Nucleus accumbens (tissue), 56 donors: ENCODE measurements around the gene SHLD2.
A peak's percentile ranks its signal among the peaks of the same experiment; 100 is the strongest.
"Not testable (repeated sequence)": the region's sequence is repeated elsewhere in the genome, so short reads cannot be mapped to it uniquely, and the experiment has no call there.

ENCODE experiments used
- DNase-seq, 56 donors: peaks; one replicate each; lab custom pipeline; 2025; lab: John Stamatoyannopoulos, UW

SHLD2 gene, protein sequence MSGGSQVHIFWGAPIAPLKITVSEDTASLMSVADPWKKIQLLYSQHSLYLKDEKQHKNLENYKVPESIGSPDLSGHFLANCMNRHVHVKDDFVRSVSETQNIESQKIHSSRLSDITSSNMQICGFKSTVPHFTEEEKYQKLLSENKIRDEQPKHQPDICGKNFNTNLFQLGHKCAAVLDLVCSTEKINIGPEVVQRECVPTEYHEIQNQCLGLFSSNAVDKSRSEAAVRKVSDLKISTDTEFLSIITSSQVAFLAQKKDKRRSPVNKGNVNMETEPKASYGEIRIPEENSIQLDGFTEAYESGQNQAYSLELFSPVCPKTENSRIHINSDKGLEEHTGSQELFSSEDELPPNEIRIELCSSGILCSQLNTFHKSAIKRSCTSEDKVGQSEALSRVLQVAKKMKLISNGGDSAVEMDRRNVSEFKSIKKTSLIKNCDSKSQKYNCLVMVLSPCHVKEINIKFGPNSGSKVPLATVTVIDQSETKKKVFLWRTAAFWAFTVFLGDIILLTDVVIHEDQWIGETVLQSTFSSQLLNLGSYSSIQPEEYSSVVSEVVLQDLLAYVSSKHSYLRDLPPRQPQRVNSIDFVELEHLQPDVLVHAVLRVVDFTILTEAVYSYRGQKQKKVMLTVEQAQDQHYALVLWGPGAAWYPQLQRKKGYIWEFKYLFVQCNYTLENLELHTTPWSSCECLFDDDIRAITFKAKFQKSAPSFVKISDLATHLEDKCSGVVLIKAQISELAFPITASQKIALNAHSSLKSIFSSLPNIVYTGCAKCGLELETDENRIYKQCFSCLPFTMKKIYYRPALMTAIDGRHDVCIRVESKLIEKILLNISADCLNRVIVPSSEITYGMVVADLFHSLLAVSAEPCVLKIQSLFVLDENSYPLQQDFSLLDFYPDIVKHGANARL

DNA sequence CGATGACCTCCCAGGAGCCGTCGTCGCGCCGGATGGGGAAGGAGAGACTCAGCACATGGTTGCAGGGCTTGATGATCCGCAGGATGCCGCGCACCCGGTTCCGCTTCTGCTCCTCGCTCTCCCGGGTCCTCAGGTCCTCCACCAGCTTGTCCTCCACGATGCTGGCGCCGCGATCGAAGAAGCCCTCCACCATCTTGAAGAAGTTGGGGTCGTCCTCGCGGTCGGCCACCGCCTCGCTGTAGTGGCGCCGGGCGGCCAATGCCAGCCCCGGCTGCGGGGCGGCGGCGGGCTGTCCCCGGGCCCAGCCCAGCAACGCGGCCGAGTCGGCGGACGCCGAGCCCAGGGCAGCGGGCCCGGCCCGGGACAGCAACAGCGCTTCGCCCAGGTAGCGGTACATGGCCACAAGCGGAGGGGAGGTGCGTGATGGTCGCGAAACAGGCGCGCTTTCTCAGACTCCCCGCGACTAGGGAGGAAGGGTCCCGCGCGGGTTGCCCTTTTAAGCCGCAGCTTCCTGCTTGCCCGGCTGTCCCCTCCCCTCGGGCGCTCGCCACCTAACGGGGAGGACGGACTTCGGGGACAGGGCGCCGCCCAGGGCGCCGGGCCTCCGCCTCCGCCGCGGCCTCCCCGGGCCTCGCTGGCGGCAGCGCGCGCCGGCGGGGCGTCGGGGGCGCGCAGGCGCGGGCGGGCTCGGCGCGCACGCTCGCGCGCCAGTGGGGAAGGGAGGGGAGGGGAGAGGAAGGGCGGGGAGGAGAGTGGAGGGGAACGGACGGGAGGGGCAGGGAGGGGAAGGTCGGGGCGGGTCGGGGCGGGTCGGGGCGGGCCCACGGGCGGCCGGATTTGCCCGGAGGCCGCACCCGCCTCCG lies at the start of gene SHLD2, which contains the start of gene GLUD1:
Gene SHLD2, plus strand, starts transcription at position 834 of the 863 bp plus-strand sequence. CDS start 56,149 bp downstream, outside the sequence.
Gene GLUD1, minus strand, starts transcription at position 471 of the 863 bp plus-strand sequence. Its CDS starts 74 bp downstream, at position 397.
- peak in 55 of 56 donors; percentile 59 to 96 (median 89) for DNase-seq

DNA sequence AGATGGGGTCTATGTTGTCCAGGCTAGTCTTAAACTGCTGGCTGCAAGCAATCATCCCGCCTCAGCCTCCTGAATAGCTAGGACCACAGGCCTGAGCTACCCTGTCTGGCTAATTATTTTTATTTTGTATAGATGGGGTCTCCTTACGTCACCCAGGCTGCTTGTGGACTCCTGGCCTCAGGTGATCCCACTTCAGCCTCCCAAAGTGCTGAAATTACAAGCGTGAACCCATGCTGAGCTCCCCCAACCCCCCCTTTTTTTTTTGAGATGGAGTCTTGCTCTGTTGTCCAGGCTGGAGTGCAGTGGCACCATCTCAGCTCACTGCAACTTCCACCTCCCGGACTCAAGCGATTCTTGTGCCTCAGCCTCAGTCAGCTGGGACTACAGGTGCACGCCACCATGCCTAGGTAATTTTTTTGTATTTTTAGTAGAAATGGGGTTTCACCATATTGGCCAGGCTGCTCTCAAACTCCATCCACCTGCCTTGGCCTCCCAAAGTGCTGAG lies 49.5 kb upstream of the SHLD2 start:
- no peak for DNase-seq

DNA sequence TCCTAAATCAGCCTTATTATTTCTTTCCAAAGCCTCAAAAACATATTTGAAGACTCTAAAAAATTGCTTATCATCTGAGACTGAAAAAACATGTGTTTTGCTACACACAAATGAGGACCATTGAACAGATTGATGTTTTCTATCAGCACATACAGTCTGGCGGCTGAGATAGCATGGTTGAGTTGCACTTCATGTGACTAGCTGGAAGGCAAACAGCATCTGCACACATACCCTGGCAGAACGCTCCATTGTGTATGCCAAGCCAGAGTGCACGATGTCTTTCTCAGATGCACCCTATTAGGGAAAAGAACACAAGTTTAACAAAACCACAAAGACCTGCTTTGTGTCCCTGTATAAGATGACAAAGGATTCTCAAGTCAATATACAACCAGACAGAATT lies 41.9 kb upstream of the SHLD2 start:
- DNase-seq: peak in 49 of 56 donors; percentile 8 to 80 (median 57)

DNA sequence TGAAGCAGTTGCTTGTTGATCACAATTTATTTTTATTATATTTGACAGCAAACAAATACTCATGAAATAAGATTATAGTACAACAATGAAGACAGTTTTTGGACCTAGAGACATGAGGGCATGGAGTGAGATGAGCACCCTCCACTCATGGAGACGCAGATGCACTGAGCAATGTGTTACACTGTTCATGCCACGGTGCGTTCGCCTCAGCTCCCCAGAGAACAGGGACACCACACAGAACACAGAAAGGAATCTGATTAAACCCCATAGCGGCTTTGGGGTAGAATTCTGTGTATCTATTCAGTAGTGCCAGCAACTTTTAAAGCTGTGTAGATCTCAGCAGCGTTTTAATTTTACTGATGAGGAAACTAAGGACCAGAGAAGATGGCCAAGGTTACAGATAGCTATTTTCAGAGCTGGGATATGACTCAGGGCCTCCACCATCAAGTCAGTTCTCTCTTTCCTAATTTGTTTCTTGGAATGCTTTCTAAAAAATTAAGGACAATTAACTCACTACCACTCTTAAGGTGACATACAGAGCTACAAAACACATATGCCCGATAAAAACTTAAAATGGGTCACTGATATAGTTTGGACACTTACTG lies 41.3 kb upstream of the SHLD2 start:
- peak in 16 of 56 donors; percentile 5 to 43 (median 17) for DNase-seq

DNA sequence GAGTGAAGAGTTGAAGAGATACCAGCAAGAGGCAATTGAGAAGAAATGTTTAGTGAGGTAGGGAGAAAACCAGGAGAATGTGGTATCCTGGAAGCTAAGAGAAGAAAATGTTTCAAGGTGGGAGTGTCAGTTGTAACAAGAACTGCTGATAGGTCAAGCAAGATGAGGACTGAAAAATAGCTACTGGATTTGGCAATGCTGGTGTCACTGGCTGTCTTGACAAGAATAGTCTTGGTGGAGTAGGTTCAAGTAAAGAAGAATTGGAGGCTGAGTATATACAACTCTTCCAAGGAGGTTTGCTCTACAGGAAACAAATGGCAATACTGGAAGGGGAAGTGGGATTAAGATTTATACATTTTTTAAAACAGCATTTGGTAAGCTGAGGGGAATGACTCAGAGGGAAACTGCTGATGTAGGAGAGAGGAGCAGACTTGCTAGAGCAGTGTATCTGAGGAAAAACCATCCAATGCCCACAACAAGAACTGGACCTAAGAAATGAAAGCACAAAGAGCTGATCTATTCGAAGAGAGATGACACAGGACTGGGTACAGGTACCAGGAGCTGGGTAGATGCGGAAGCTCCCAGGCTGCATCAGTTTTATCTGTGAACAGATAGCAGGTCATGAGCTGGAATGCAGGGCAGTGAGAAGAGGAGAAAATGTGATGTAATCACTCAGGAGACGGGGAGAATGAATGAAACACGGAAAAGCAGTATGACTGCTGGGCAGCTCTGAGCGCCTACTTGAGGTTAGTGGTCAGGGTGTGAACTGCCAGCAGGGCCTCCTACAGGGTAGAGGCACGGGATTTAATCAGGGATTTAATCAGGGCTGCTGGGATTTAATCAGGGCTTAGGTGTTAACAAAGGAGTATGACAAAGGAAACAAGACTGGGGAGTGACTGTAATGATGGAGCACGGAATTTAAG lies 40.4 kb upstream of the SHLD2 start:
- DNase-seq: peak in 1 of 56 donors; percentile 40

DNA sequence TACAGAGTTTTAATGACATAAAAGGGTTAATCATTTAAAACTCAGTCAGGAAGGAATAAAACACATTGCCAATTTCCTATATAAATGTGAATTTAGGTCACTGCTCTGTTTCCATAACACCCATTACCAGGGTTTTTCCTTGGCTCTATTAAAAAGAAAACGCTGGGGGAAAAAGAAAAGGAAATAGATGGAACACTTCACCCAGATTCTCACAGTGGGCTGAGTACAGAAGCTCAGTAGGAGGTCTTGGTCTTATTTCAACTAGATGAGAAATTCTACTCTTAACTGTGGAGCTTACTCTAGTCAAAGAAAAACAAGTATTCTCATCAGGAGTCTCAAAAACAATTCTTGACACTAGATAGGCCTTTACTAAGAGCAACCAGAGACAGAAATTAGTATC lies 36.8 kb upstream of the SHLD2 start:
- no peak for DNase-seq

DNA sequence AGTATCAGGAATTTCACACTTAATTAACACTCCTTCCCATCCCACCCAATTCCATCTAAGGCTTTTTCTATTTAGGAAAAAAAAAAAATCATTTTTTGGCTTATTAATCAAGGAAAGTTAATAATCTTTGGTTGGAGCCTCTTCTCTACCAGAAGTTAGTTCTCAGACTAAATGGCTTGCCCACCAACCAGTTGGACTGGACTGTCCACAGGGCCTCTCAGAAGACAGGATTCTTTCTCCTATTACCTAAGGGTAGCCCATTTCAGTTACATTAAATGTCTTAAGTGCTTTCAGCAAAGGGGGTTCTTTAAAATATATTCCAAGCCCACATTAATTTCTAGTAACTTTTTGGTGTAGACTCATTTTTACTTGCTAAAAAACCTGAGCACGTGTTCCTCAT lies 35.6 kb upstream of the SHLD2 start:
- DNase-seq: no peak

DNA sequence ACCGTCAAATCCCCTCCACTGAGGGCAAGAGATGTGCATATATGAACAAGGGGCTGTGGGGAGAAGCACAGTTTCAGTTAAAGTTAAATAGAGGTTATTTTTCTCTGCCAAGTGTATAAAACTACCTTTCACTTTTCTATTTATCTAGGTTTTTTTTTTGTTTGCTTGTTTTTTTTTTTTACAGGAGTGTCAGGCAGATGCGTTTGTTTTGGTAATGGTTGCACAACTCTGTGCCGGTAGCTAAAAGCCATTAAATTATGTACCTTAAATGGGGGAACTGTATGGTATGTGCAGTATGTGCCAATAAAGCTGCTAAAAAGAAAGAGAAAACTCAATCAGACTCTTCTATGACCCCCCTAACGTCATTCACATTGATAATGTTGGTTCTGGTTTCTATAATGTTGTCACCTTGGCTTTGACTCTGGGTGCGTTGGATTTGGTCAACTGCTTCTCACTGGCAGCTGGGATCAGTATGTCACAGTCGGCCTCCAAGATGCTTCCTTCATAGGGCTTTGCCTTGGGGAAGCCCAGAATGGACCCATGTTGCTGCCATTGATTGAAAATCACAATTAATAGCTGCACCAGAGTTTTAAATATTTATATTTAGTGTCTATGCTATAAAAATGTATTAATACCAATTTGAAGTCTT lies 34.6 kb upstream of the SHLD2 start:
- DNase-seq: no peak

DNA sequence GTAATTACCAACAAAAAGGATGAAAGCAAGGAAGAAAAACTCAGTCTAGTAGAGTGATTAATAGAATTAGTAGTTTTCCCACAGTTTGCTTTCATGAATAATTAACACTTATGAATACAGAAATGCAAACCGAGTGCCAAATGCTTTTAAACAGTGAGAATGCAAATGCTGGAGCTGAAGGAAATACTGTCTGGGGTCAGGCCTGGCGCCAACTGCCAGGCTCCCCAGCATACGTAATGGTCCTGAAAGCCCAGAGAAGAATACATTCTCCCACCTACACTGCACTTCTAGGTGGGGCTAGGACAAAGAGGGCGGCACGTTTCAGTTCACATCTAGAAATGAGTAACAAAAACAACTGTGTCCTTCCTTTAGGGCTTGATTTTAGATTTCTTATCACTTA lies 30.4 kb upstream of the SHLD2 start:
- peak in 36 of 56 donors; percentile 4 to 69 (median 24) for DNase-seq

DNA sequence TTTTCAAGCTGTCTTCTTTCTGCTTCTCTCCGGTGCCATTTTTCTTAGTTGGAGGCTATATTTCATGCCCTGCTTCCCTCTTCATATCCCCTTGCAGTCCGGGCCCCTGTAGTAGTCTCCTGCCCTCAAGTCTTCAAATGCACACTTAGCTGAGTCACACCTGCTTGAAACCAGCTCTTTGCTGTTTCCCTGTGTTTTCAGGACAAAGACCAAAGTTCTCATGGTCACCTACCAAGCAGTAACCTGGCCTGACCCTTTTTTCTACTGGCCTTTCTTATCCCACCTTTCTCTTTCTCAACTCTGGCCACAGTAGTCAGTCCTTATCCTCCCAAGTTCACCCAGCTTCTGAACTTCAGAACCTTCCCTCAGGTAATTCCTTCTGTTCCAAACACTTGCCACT lies 28.8 kb upstream of the SHLD2 start:
- no peak for DNase-seq

DNA sequence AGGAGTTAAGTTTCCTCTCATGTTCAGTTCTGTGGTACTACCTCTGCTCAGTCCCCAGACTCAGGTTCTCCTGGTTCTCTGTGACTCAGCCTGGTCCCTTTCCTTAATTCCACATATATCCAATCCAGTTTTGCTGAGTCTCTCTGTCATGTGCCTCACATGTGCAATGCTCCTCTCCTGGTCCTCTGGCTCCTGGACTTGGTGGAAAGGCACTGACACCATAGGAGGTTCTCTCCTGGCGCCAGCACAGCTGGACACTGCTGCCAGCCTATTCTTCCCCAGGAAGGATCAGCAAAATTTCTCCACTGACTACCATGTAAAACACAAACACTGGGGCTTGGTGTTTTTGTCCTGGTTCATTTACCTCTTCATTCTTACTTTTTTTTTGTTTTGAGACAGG lies 28.1 kb upstream of the SHLD2 start:
- no peak for DNase-seq

DNA sequence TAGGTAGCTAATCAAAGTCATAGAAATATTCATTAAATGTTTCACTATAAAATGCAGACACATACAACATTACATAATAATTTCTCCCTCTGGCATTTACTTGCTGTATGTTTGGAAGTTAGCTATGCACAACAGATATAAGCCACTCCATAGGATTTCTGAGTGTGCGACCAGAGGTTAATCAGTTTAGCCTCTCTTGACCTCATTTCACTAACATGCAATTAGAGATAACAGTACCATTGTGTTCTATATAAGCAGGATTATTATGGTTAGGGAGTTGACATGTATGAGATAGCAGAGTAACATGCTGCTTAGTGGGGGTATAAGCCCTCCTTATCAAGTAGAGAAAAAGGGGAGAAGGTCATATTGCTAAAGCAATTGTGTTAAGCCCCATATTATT lies 26.7 kb upstream of the SHLD2 start:
- no peak for DNase-seq

DNA sequence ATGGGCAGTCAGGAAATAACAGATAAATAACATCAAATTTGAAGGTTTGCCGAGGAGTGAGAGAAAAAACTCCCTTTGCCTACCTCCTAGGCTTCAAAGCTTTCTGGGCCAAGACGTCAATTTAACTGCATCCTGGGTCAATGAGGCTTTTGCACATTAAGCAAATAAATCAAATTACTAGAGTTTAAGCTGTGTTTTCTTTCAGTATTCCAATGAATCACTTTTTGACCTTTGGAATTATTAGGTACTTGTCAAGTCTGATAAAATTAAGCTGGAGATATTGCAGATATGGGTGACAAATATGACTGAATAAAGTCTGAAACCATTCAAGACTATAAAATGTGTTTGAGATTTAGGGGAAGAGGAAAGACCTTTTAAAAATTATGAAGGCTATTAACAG lies 22.6 kb upstream of the SHLD2 start:
- no peak for DNase-seq

DNA sequence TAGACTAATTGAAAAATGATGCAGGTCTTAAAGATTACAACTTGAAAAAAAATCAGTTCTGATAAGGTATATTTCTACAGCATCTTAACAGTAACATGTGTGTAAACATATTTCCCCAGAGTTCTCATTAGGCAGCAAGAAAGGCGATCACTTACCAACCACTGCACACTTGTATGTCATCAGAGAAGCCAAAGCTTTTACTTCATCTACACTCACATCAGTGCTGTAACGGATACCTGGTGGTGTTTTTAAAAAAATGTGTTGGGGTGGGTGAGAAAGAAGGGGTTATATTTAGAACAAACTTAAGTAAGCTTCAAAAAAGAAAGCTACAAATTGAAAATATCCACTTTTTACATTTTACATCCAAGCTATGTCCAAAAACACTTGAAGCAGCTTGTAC lies 18.6 kb upstream of the SHLD2 start:
- DNase-seq: not testable (repeated sequence)

DNA sequence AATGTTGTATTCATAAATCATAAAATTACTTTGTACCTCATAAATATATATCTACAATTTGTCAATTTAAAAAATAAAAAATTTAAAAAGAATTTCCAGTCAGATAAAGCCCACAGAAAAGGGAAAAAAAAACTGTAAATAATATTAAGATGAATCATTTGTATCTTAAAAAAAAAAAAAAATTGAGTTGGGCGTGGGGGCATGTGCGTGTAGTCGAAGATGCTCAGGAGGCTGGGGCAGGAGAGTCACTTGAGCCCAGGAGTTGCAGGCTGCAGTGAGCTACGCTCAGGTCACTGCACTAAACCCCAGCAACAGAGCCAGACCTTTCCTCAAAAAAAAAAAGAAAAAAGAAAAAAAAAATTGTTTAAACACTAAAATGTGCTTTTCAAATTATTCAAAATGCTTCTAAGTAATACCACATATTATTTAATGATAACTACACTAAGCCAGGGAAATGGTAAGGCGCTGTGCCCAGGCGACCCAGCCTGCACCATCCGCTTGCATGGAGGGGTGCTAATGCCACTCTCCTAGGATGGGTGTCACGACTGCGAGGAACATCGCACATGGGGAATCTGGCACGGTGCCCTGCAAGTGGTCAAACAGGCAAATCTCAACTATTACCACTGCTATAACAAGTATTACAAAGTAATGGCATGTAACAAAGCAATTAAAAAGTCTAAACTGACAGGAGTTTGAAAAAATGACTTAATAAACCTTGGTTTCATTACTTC lies 15.7 kb upstream of the SHLD2 start:
- DNase-seq: no peak

DNA sequence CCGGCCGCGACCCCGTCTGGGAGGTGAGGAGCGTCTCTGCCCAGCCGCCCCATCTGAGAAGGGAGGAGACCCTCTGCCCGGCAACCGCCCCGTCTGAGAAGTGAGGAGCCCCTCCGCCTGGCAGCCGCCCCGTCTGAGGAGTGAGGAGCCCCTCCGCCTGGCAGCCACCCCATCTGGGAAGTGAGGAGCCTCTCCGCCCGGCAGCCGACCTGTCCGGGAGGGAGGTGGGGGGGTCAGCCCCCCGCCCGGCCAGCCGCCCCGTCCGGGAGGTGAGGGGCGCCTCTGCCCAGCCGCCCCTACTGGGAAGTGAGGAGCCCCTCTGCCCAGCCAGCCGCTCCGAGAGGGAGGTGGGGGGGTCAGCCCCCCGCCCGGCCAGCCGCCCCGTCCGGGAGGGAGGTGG lies 14.4 kb upstream of the SHLD2 start:
- DNase-seq: not testable (repeated sequence)

DNA sequence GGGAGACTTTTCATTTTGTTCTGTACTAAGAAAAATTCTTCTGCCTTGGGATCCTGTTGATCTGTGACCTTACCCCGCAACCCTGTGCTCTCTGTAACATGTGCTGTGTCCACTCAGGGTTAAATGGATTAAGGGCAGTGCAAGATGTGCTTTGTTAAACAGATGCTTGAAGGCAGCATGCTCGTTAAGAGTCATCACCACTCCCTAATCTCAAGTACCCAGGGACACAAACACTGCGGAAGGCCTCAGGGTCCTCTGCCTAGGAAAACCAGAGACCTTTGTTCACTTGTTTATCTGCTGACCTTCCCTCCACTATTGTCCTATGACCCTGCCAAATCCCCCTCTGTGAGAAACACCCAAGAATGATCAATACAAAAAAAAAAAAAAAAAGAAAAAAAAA lies 13.4 kb upstream of the SHLD2 start:
- not testable (repeated sequence) for DNase-seq
